Karpas-422 (cell line): Measurements from ENCODE around the gene UVSSA. TPM values are rescaled to one million over a fixed set of nuclear protein-coding genes. Genes with fewer than 3 reads are reported as not detected.

Experiments
- DNase-seq: peaks from one replicate; pipeline ENCODE4 v3.0.0-alpha.2; 2015
- H2AFZ ChIP-seq: fragments of 200-600 bp; sonication (generic); 2 replicates; pipeline ENCODE4 v1.6.1; 2014; ENCODE audit warnings: antibody characterized with exemption, low read length, mixed read lengths
- H3K27ac ChIP-seq: fragments of 200-600 bp; sonication (generic); 2 replicates; pipeline ENCODE4 v1.5.1; 2014; ENCODE audit warnings: mild to moderate bottlenecking, low read length, moderate library complexity
- H3K27me3 ChIP-seq: fragments of 200-600 bp; sonication (generic); 2 replicates; pipeline ENCODE4 v1.6.1; 2014; ENCODE audit warnings: low read length, mixed read lengths
- H3K36me3 ChIP-seq: fragments of 200-600 bp; sonication (generic); 2 replicates; pipeline ENCODE4 v1.6.1; 2014; ENCODE audit warnings: low read length, mixed read lengths; ENCODE audit not compliant: insufficient read depth
- H3K4me1 ChIP-seq: fragments of 200-600 bp; sonication (generic); 2 replicates; pipeline ENCODE4 v1.6.1; 2014; ENCODE audit warnings: mild to moderate bottlenecking, low read length, mixed read lengths
- H3K4me2 ChIP-seq: fragments of 200-600 bp; sonication (generic); 2 replicates; pipeline ENCODE4 v1.6.1; 2014; ENCODE audit warnings: low read length, low read depth, mild to moderate bottlenecking; ENCODE audit not compliant: poor library complexity, severe bottlenecking
- H3K4me3 ChIP-seq: fragments of 200-600 bp; sonication (generic); 2 replicates; pipeline ENCODE4 v1.5.1; 2014; ENCODE audit warnings: mild to moderate bottlenecking, antibody characterized with exemption, low read length, mixed read lengths
- H3K79me2 ChIP-seq: fragments of 200-600 bp; sonication (generic); 2 replicates; pipeline ENCODE4 v1.6.1; 2014; ENCODE audit warnings: mild to moderate bottlenecking, low read length, mixed read lengths
- H3K9ac ChIP-seq: fragments of 200-600 bp; sonication (generic); 2 replicates; pipeline ENCODE4 v1.6.0; 2014; ENCODE audit warnings: low read length
- H3K9me2 ChIP-seq: fragments of 200-600 bp; sonication (generic), shearing (Covaris generic); replicated peaks from 2 replicates; pipeline ENCODE4 v1.6.0; 2014; ENCODE audit warnings: mild to moderate bottlenecking, low read length, moderate library complexity; ENCODE audit not compliant: insufficient read depth
- H3K9me3 ChIP-seq: fragments of 300-700, 200-600 bp; sonication (generic); 2 replicates; pipeline ENCODE4 v1.6.1; 2014; ENCODE audit warnings: low read length, mixed read lengths
- H4K20me1 ChIP-seq: fragments of 200-600 bp; sonication (generic); 2 replicates; pipeline ENCODE4 v1.6.1; 2014; ENCODE audit warnings: mild to moderate bottlenecking, antibody characterized with exemption, low read length, low read depth; ENCODE audit not compliant: insufficient read depth
- total RNA-seq: library from RNA; depleted of rRNA; stranded (reverse); fragments of >200 nt; shearing (Covaris generic); gene quantifications from 2 replicates; pipeline ENCODE4 v1.2.3, GENCODE V29; 2014; ENCODE audit warnings: low replicate concordance

The UVSSA gene
- total RNA-seq, 1 experiment from 2014 or later, result 12.4 TPM

- no peaks in the 10 kb centered on the region for H3K27me3 ChIP-seq
- no peaks in the 10 kb centered on the region for H3K4me1 ChIP-seq
- no peak overlapping the region for H2AFZ ChIP-seq
- peaks cover 6% of the 10 kb centered on the region; the same call in 1 of the 2 replicates for H3K9me3 ChIP-seq
- no peaks in the 10 kb centered on the region for H4K20me1 ChIP-seq
- no peak for DNase-seq
- H3K27ac ChIP-seq, result no peak overlapping the region
- no peaks in the 10 kb centered on the region for H3K9me2 ChIP-seq
- H3K79me2 ChIP-seq, result no peaks in the 10 kb centered on the region
- no peak overlapping the region for H3K4me3 ChIP-seq
- H3K36me3 ChIP-seq, result no peaks in the 10 kb centered on the region
- no peak overlapping the region for H3K9ac ChIP-seq
- H3K4me2 ChIP-seq, result no peak overlapping the region
These were observed 57.7 kb downstream of the UVSSA start for GRCh38 chr4:1404573-1405253.

- Histone ChIP-seq H3K4me3 (no peak overlapping the region), H3K9me3 (peaks cover 3% of the 10 kb centered on the region; the same call in 1 of the 2 replicates), H3K9me2 (no peaks in the 10 kb centered on the region), H3K4me1 (no peaks in the 10 kb centered on the region), H2AFZ (no peak overlapping the region), H3K36me3 (no peaks in the 10 kb centered on the region), H3K27ac (no peak overlapping the region), H3K79me2 (no peaks in the 10 kb centered on the region), H3K9ac (no peak overlapping the region), H3K4me2 (no peak overlapping the region), H3K27me3 (no peaks in the 10 kb centered on the region), H4K20me1 (no peaks in the 10 kb centered on the region)
- DNase-seq, result no peak
These were observed 58.2 kb downstream of the UVSSA start for GRCh38 chr4:1405254-1405635.

GRCh38 chr4:1405636-1406393 is 58.8 kb downstream of the UVSSA start:
- Histone ChIP-seq H3K79me2 (no peaks in the 10 kb centered on the region), H3K4me1 (no peaks in the 10 kb centered on the region), H3K9ac (no peak overlapping the region), H3K27ac (no peak overlapping the region), H3K4me2 (no peak overlapping the region), H3K36me3 (no peaks in the 10 kb centered on the region), H3K9me3 (no peaks in the 10 kb centered on the region; the same call in 1 of the 2 replicates), H4K20me1 (no peaks in the 10 kb centered on the region), H3K9me2 (no peaks in the 10 kb centered on the region), H3K4me3 (no peak overlapping the region), H2AFZ (no peak overlapping the region), H3K27me3 (no peaks in the 10 kb centered on the region)
- DNase-seq, result no peak

GRCh38 chr4:1406394-1406980 is 59.5 kb downstream of the UVSSA start, which contains the start of gene NKX1-1:
Gene NKX1-1, minus strand, starts transcription at chr4:1406442. Its CDS starts 0 bp downstream, at chr4:1406442.
- Histone ChIP-seq H4K20me1 (no peaks in the 10 kb centered on the region), H3K4me2 (no peak within 1 kb of the TSS), H3K4me3 (no peak within 1 kb of the TSS), H3K36me3 (no peaks in the 10 kb centered on the region), H3K9me3 (no peaks in the 10 kb centered on the region), H3K9me2 (no peaks in the 10 kb centered on the region), H3K4me1 (no peaks in the 10 kb centered on the region), H3K79me2 (no peaks in the 10 kb centered on the region), H3K27me3 (no peaks in the 10 kb centered on the region), H3K9ac (no peak within 1 kb of the TSS), H3K27ac (no peak within 1 kb of the TSS), H2AFZ (no peak within 1 kb of the TSS)
- no peak for DNase-seq

GRCh38 chr4:1406981-1407656 is 60.1 kb downstream of the UVSSA start:
- Histone ChIP-seq H3K27ac (no peak overlapping the region), H3K36me3 (no peaks in the 10 kb centered on the region), H3K4me2 (no peak overlapping the region), H3K9me3 (no peaks in the 10 kb centered on the region), H3K4me3 (no peak overlapping the region), H3K79me2 (no peaks in the 10 kb centered on the region), H3K9ac (no peak overlapping the region), H3K9me2 (no peaks in the 10 kb centered on the region), H4K20me1 (no peaks in the 10 kb centered on the region), H3K27me3 (no peaks in the 10 kb centered on the region), H2AFZ (no peak overlapping the region), H3K4me1 (no peaks in the 10 kb centered on the region)
- DNase-seq, result no peak

GRCh38 chr4:1407657-1408333 is 60.8 kb downstream of the UVSSA start:
- Histone ChIP-seq H3K9me2 (no peaks in the 10 kb centered on the region), H3K4me3 (no peak overlapping the region), H3K27ac (no peak overlapping the region), H3K27me3 (no peaks in the 10 kb centered on the region), H2AFZ (no peak overlapping the region), H4K20me1 (no peaks in the 10 kb centered on the region), H3K9me3 (no peaks in the 10 kb centered on the region), H3K79me2 (no peaks in the 10 kb centered on the region), H3K9ac (no peak overlapping the region), H3K4me1 (no peaks in the 10 kb centered on the region), H3K4me2 (no peak overlapping the region), H3K36me3 (no peaks in the 10 kb centered on the region)
- no peak for DNase-seq

GRCh38 chr4:1408418-1408817 is 61.4 kb downstream of the UVSSA start:
- Histone ChIP-seq H3K9me2 (no peaks in the 10 kb centered on the region), H4K20me1 (no peaks in the 10 kb centered on the region), H3K9me3 (no peaks in the 10 kb centered on the region), H3K36me3 (no peaks in the 10 kb centered on the region), H3K4me1 (no peaks in the 10 kb centered on the region), H3K9ac (no peak overlapping the region), H3K79me2 (no peaks in the 10 kb centered on the region), H2AFZ (no peak overlapping the region), H3K27me3 (no peaks in the 10 kb centered on the region), H3K4me2 (no peak overlapping the region), H3K4me3 (no peak overlapping the region), H3K27ac (no peak overlapping the region)
- DNase-seq, result no peak
